Naive thymus-derived CD4-positive, alpha-beta T cell (primary cell): ENCODE results near the gene MIB1. TPM values are rescaled to one million over a fixed set of nuclear protein-coding genes. Genes with fewer than 3 reads are reported as not detected.

Source experiments
- ATAC-seq: fragments of 150-1000 bp; cut with Tn5 transposase; 2 replicates; pipeline ENCODE4 v1.10.0; 2021; ENCODE audit warnings: mild to moderate bottlenecking, moderate library complexity
- CTCF ChIA-PET: fragments of 350-600 bp; sonication (Branson Sonifier 250); formaldehyde crosslinking; loops from one replicate; lab custom pipeline; 2021; ENCODE audit warnings: antibody characterized with exemption; lab: Charles Lee
- POLR2A ChIA-PET: fragments of 350-600 bp; sonication (Branson Sonifier 250); formaldehyde crosslinking; loops from one replicate; lab custom pipeline; 2021; ENCODE audit warnings: antibody characterized with exemption, inconsistent platforms; lab: Charles Lee
- DNase-seq, 9 donors: peaks; one replicate each; pipeline versions ENCODE4 v3.0.0 to v3.0.0-alpha.2; 2020 to 2022; ENCODE audit warnings: mixed read lengths in 1 of 9
- H3K27ac ChIP-seq: one replicate; pipeline ENCODE4 v1.7.0; 2013; ENCODE audit warnings: mild to moderate bottlenecking, low read depth, low read length, moderate library complexity
- H3K27me3 ChIP-seq, 2 donors: one replicate each; pipeline ENCODE4 v1.7.0; 2013; ENCODE audit warnings: low read length in 2 of 2, mild to moderate bottlenecking in 2 of 2, moderate library complexity in 2 of 2; ENCODE audit not compliant: control insufficient read depth in 2 of 2, insufficient read depth in 2 of 2
- H3K36me3 ChIP-seq, 3 experiments: 1 replicate in 2 of 3; 2 replicates in 1 of 3; pipeline ENCODE4 v1.7.0; 2013; ENCODE audit warnings: low read length in 3 of 3, mild to moderate bottlenecking in 3 of 3, moderate library complexity in 1 of 3; ENCODE audit not compliant: insufficient read depth in 3 of 3, control insufficient read depth in 2 of 3
- H3K4me1 ChIP-seq, 2 donors: one replicate each; pipeline ENCODE4 v1.7.0; 2013; ENCODE audit warnings: low read length in 2 of 2, mild to moderate bottlenecking in 2 of 2, moderate library complexity in 1 of 2; ENCODE audit not compliant: control insufficient read depth in 2 of 2, insufficient read depth in 2 of 2
- H3K4me3 ChIP-seq: 2 replicates; pipeline ENCODE4 v1.7.0; 2013; ENCODE audit warnings: mild to moderate bottlenecking, low read length
- H3K9me3 ChIP-seq, 3 experiments: 1 replicate in 2 of 3; 2 replicates in 1 of 3; pipeline ENCODE4 v1.7.0; 2013; ENCODE audit warnings: low read length in 3 of 3; ENCODE audit not compliant: control insufficient read depth in 2 of 3
- H3K27ac Mint-ChIP-seq, 9 donors: one replicate each; pipeline ENCODE4 v1.8.0; 2020 to 2022; ENCODE audit warnings: mixed read lengths in 9 of 9, mild to moderate bottlenecking in 8 of 9, moderate library complexity in 5 of 9, inconsistent platforms in 2 of 9
- H3K27me3 Mint-ChIP-seq, 5 donors: one replicate each; pipeline ENCODE4 v1.8.0; 2021 to 2022; ENCODE audit warnings: mixed read lengths in 5 of 5, mild to moderate bottlenecking in 1 of 5
- H3K36me3 Mint-ChIP-seq, 5 donors: one replicate each; pipeline ENCODE4 v1.8.0; 2020 to 2022; ENCODE audit warnings: mixed read lengths in 5 of 5, mild to moderate bottlenecking in 3 of 5, inconsistent platforms in 1 of 5
- H3K4me1 Mint-ChIP-seq, 7 donors: one replicate each; pipeline ENCODE4 v1.8.0; 2020 to 2022; ENCODE audit warnings: mixed read lengths in 7 of 7, mild to moderate bottlenecking in 3 of 7, inconsistent platforms in 1 of 7
- H3K4me3 Mint-ChIP-seq, 10 donors: one replicate each; pipeline ENCODE4 v1.8.0; 2020 to 2022; ENCODE audit warnings: mild to moderate bottlenecking in 10 of 10, mixed read lengths in 10 of 10, moderate library complexity in 6 of 10, inconsistent platforms in 2 of 10
- H3K9me3 Mint-ChIP-seq, 11 donors: one replicate each; pipeline ENCODE4 v1.8.0; 2020 to 2022; ENCODE audit warnings: mixed read lengths in 11 of 11, mild to moderate bottlenecking in 4 of 11, inconsistent platforms in 1 of 11, moderate library complexity in 1 of 11
- intact Hi-C, 2 donors: fragments of 100-400 bp; cut with micrococcal nuclease; formaldehyde crosslinking; loops; one replicate each; pipeline ENCODE4 v1.15.1; 2023
- polyA plus RNA-seq, 2 donors: library from polyadenylated mRNA; unstranded; fragments of 300-500 nt; fragmentation: Illumina TruSeq; gene quantifications; one replicate each; pipeline ENCODE4 v1.2.3, GENCODE V29; 2021
- total RNA-seq, 6 experiments: library from RNA in 5 of 6; stranded (reverse) in 5 of 6; gene quantifications; 1 replicate in 5 of 6; 2 replicates in 1 of 6; pipeline ENCODE4 v1.2.3 and lab custom pipeline; 2021 to 2026

The MIB1 gene
- total and polyA plus RNA-seq, 7 experiments from 2014 or later: 3.9 to 35.2 (median 19.1) TPM

- H3K27me3 ChIP-seq: no peaks in the 10 kb centered on the region
- peaks cover 0 to 5% (median 0%) of the 10 kb centered on the region in 11 donors for H3K9me3 Mint-ChIP-seq
- H3K27me3 Mint-ChIP-seq: no peaks in the 10 kb centered on the region
- ATAC-seq: no peak
- intact Hi-C loops: loop anchor here in 1 of 2 donors (10.0 kb wide), 1 partner anchor 110 kb away; the partner anchor contains the start of gene ABHD3
- no peak for DNase-seq
- H3K4me3 ChIP-seq: no peak overlapping the region
- ChIA-PET POLR2A (no interaction called here), CTCF (no interaction called here)
- H3K4me1 ChIP-seq: no peaks in the 10 kb centered on the region
- no peak overlapping the region for H3K4me3 Mint-ChIP-seq
- peaks cover 9 to 57% (median 26%) of the 10 kb centered on the region in 5 donors for H3K36me3 Mint-ChIP-seq
- peaks cover 0 to 7% (median 0%) of the 10 kb centered on the region in 7 donors for H3K4me1 Mint-ChIP-seq
- H3K36me3 ChIP-seq: peaks cover 0 to 6% (median 0%) of the 10 kb centered on the region in 3 experiments
- H3K27ac Mint-ChIP-seq: no peak overlapping the region
- no peak overlapping the region for H3K27ac ChIP-seq
- no peaks in the 10 kb centered on the region for H3K9me3 ChIP-seq
Observed at GRCh38 chr18:21815101-21815500, 74.5 kb downstream of the MIB1 start.

- intact Hi-C loops: loop anchor here in 1 of 2 donors (1.0 kb wide), 1 partner anchor 136 kb away; no protein-coding TSS in a partner anchor
- Mint-ChIP-seq H3K27ac (no peak overlapping the region), H3K27me3 (no peaks in the 10 kb centered on the region), H3K36me3 (peaks cover 5 to 61% (median 14%) of the 10 kb centered on the region in 5 donors), H3K9me3 (peaks cover 0 to 1% (median 0%) of the 10 kb centered on the region in 11 donors), H3K4me3 (no peak overlapping the region), H3K4me1 (no peaks in the 10 kb centered on the region)
- Histone ChIP-seq H3K36me3 (peaks cover 0 to 5% (median 0%) of the 10 kb centered on the region in 3 experiments), H3K9me3 (no peaks in the 10 kb centered on the region), H3K4me3 (no peak overlapping the region), H3K27me3 (no peaks in the 10 kb centered on the region), H3K4me1 (no peaks in the 10 kb centered on the region), H3K27ac (no peak overlapping the region)
- CTCF ChIA-PET: interaction anchor here (0.6 to 0.7 kb wide), 2 partner anchors 119 to 727 kb away, joined by 3 read pairs; no protein-coding TSS in a partner anchor
- no peak for DNase-seq
- POLR2A ChIA-PET: no interaction called here
- ATAC-seq: no peak
Observed at GRCh38 chr18:21820033-21820810, 79.6 kb downstream of the MIB1 start.

- Mint-ChIP-seq H3K4me3 (no peak overlapping the region), H3K36me3 (peaks cover 5 to 58% (median 14%) of the 10 kb centered on the region in 5 donors), H3K27ac (no peak overlapping the region), H3K9me3 (peaks cover 0 to 1% (median 0%) of the 10 kb centered on the region in 11 donors), H3K4me1 (no peaks in the 10 kb centered on the region), H3K27me3 (no peaks in the 10 kb centered on the region)
- POLR2A ChIA-PET: no interaction called here
- DNase-seq: no peak
- intact Hi-C loops: loop anchor here in 1 of 2 donors (1.0 kb wide), 1 partner anchor 136 kb away; no protein-coding TSS in a partner anchor
- H3K4me3 ChIP-seq: no peak overlapping the region
- H3K4me1 ChIP-seq: no peaks in the 10 kb centered on the region
- no peaks in the 10 kb centered on the region for H3K9me3 ChIP-seq
- no peak for ATAC-seq
- no peaks in the 10 kb centered on the region for H3K36me3 ChIP-seq
- CTCF ChIA-PET: interaction anchor here (0.6 kb wide), 1 partner anchor 119 kb away, joined by 3 read pairs; no protein-coding TSS in a partner anchor
- no peaks in the 10 kb centered on the region for H3K27me3 ChIP-seq
- no peak overlapping the region for H3K27ac ChIP-seq
Observed at GRCh38 chr18:21820811-21821143, 80.2 kb downstream of the MIB1 start.

GRCh38 chr18:21823848-21824247 is 83.3 kb downstream of the MIB1 start:
- Mint-ChIP-seq H3K4me1 (no peaks in the 10 kb centered on the region), H3K9me3 (no peaks in the 10 kb centered on the region), H3K27me3 (no peaks in the 10 kb centered on the region), H3K36me3 (peaks cover 0 to 41% (median 9%) of the 10 kb centered on the region in 5 donors), H3K27ac (no peak overlapping the region), H3K4me3 (no peak overlapping the region)
- ATAC-seq (no peak), DNase-seq (no peak)
- H3K9me3 ChIP-seq: no peaks in the 10 kb centered on the region
- intact Hi-C loops: no loop called here
- no peaks in the 10 kb centered on the region for H3K27me3 ChIP-seq
- no peaks in the 10 kb centered on the region for H3K36me3 ChIP-seq
- POLR2A ChIA-PET: no interaction called here
- CTCF ChIA-PET: interaction anchor here (0.6 kb wide), 1 partner anchor 23 kb away, joined by 3 read pairs; no protein-coding TSS in a partner anchor
- no peaks in the 10 kb centered on the region for H3K4me1 ChIP-seq
- H3K4me3 ChIP-seq: no peak overlapping the region
- H3K27ac ChIP-seq: no peak overlapping the region

- CTCF ChIA-PET: interaction anchor here (1.0 kb wide), 1 partner anchor 8 kb away, joined by 3 read pairs; no protein-coding TSS in a partner anchor
- no peaks in the 10 kb centered on the region for H3K27me3 ChIP-seq
- Mint-ChIP-seq H3K27ac (no peak overlapping the region), H3K9me3 (no peaks in the 10 kb centered on the region), H3K36me3 (peaks cover 2 to 22% (median 4%) of the 10 kb centered on the region in 5 donors), H3K4me3 (no peak overlapping the region), H3K27me3 (no peaks in the 10 kb centered on the region), H3K4me1 (no peaks in the 10 kb centered on the region)
- no peak for ATAC-seq
- H3K27ac ChIP-seq: no peak overlapping the region
- H3K9me3 ChIP-seq: no peaks in the 10 kb centered on the region
- H3K4me1 ChIP-seq: no peaks in the 10 kb centered on the region
- intact Hi-C loops: no loop called here
- no peaks in the 10 kb centered on the region for H3K36me3 ChIP-seq
- POLR2A ChIA-PET: no interaction called here
- DNase-seq: no peak
- no peak overlapping the region for H3K4me3 ChIP-seq
Observed at GRCh38 chr18:21826196-21826595, 85.6 kb downstream of the MIB1 start.

- H3K4me1 ChIP-seq: no peaks in the 10 kb centered on the region
- no peak for ATAC-seq
- Mint-ChIP-seq H3K9me3 (no peaks in the 10 kb centered on the region), H3K27me3 (no peaks in the 10 kb centered on the region), H3K27ac (no peak overlapping the region), H3K36me3 (peaks cover 0 to 22% (median 2%) of the 10 kb centered on the region in 5 donors), H3K4me1 (no peaks in the 10 kb centered on the region), H3K4me3 (no peak overlapping the region)
- CTCF ChIA-PET: no interaction called here
- POLR2A ChIA-PET: no interaction called here
- H3K9me3 ChIP-seq: no peaks in the 10 kb centered on the region
- DNase-seq: no peak
- no peaks in the 10 kb centered on the region for H3K27me3 ChIP-seq
- no peak overlapping the region for H3K4me3 ChIP-seq
- intact Hi-C loops: no loop called here
- H3K27ac ChIP-seq: no peak overlapping the region
- H3K36me3 ChIP-seq: no peaks in the 10 kb centered on the region
Observed at GRCh38 chr18:21826641-21827302, 86.2 kb downstream of the MIB1 start.
